K562 (cell line): ENCODE results near the gene HPDL. TPM values are rescaled to one million over a fixed set of nuclear protein-coding genes. Genes with fewer than 3 reads are reported as not detected.

Source experiments
- ATAC-seq: fragments of 200-7000 bp; cut with Tn5 transposase; 3 replicates; pipeline ENCODE4 v1.9.1; 2020; ENCODE audit warnings: moderate library complexity
- BruUV-seq: library from RNA; stranded (reverse); fragments of 400-500 nt; replicated peaks from 2 replicates; lab custom pipeline; 2021; lab: Mats Ljungman, UMichigan
- CTCF ChIA-PET: fragments of 300-600 bp; formaldehyde crosslinking; extraction: SDS; loops from one replicate; lab custom pipeline; 2021; ENCODE audit warnings: low intra/inter-chr PET ratio; lab: Yijun Ruan, JAX
- POLR2A ChIA-PET: fragments of 300-600, 350-650 bp; sonication (Branson Sonifier 250); formaldehyde crosslinking; extraction: SDS; loops from one replicate; lab custom pipeline; 2021; ENCODE audit warnings: antibody characterized with exemption, inconsistent platforms; lab: Yijun Ruan, JAX
- DNase-seq, 4 experiments: peaks; one replicate each; pipeline versions ENCODE4 v3.0.0 to v3.0.0-alpha.2; 2011 to 2018; ENCODE audit warnings: low spot score in 3 of 4, mixed read lengths in 3 of 4; ENCODE audit errors: extremely low read depth in 1 of 4
- FAIRE-seq: peaks from 2 replicates; lab custom pipeline; 2011; peaks lifted over from hg19 to GRCh38; lab: Jason Lieb, UNC
- H2AFZ ChIP-seq: 2 replicates; pipeline ENCODE4 v1.6.0; 2011; ENCODE audit warnings: low read depth, low read length, control low read depth, inconsistent platforms
- H3K27ac ChIP-seq: fragments of 200-600 bp; 3 replicates; pipeline ENCODE4 v1.8.0; 2011; ENCODE audit warnings: low read depth, mild to moderate bottlenecking, control low read depth, inconsistent platforms, low read length, moderate library complexity, mixed read lengths; ENCODE audit errors: extremely low read depth
- H3K27me3 ChIP-seq, 2 experiments: fragments of 300-600 bp in 1 of 2; 2 replicates in 1 of 2; 3 replicates in 1 of 2; pipeline versions ENCODE4 v1.6.0 to v1.8.0; 2011; ENCODE audit warnings: inconsistent platforms in 2 of 2, low read length in 2 of 2, mild to moderate bottlenecking in 1 of 2, mixed read lengths in 1 of 2, moderate library complexity in 1 of 2; ENCODE audit not compliant: control insufficient read depth in 2 of 2, insufficient read depth in 2 of 2
- H3K36me3 ChIP-seq: fragments of 300-600 bp; 3 replicates; pipeline ENCODE4 v1.8.0; 2011; ENCODE audit warnings: mild to moderate bottlenecking, low read length, inconsistent platforms; ENCODE audit not compliant: control insufficient read depth, insufficient read depth
- H3K4me1 ChIP-seq, 2 experiments: fragments of 200-600 bp in 1 of 2; replicated peaks in 1 of 2; 2 replicates in 1 of 2; 3 replicates in 1 of 2; pipeline versions ENCODE4 v1.5.1 to v1.8.0; 2011; ENCODE audit warnings: inconsistent platforms in 2 of 2, low read length in 2 of 2, mild to moderate bottlenecking in 1 of 2, mixed read lengths in 1 of 2, moderate library complexity in 1 of 2; ENCODE audit not compliant: control insufficient read depth in 2 of 2, insufficient read depth in 2 of 2
- H3K4me2 ChIP-seq: 2 replicates; pipeline ENCODE4 v1.6.1; 2011; ENCODE audit warnings: low read length, control low read depth, inconsistent platforms, mixed read lengths; ENCODE audit not compliant: insufficient read depth
- H3K4me3 ChIP-seq: fragments of 200-600 bp; sonication (generic), shearing (Covaris generic); 2 replicates; pipeline ENCODE4 v1.5.1; 2016; ENCODE audit warnings: control low read depth, inconsistent platforms
- H3K79me2 ChIP-seq: fragments of 200-600 bp; 3 replicates; pipeline ENCODE4 v1.8.0; 2011; ENCODE audit warnings: low read length, inconsistent platforms; ENCODE audit not compliant: control insufficient read depth, insufficient read depth
- H3K9ac ChIP-seq, 2 experiments: 2 replicates each; pipeline versions ENCODE4 v1.6.0 to v1.6.1; 2011; ENCODE audit warnings: low read depth in 2 of 2, low read length in 2 of 2, control low read depth in 1 of 2, inconsistent platforms in 1 of 2, mild to moderate bottlenecking in 1 of 2, mixed read lengths in 1 of 2; ENCODE audit not compliant: insufficient read depth in 1 of 2
- H3K9me1 ChIP-seq: one replicate; pipeline ENCODE4 v1.6.0; 2011; ENCODE audit warnings: inconsistent platforms, mild to moderate bottlenecking, low read length, moderate library complexity; ENCODE audit not compliant: control insufficient read depth, insufficient read depth
- H3K9me3 ChIP-seq: replicated peaks from 2 replicates; pipeline ENCODE4 v1.5.1; 2011; ENCODE audit warnings: low read depth, low read length, inconsistent platforms; ENCODE audit not compliant: control insufficient read depth, insufficient read depth
- H4K20me1 ChIP-seq: replicated peaks from 2 replicates; pipeline ENCODE4 v1.6.1; 2011; ENCODE audit warnings: low read length, inconsistent platforms, mixed read lengths; ENCODE audit not compliant: control insufficient read depth, insufficient read depth
- CTCF ChIP-seq, 3 experiments: IDR thresholded peaks in 2 of 3; conservative IDR thresholded peaks in 1 of 3; 2 replicates each; pipeline ENCODE4 v1.5.1; 2011 to 2012; ENCODE audit warnings: low read length in 3 of 3, mild to moderate bottlenecking in 3 of 3, control low read depth in 2 of 3, improper control_type of control experiment in 1 of 3, inconsistent platforms in 1 of 3, low read depth in 1 of 3, mixed read lengths in 1 of 3, moderate library complexity in 1 of 3; ENCODE audit not compliant: insufficient read depth in 2 of 3
- RUNX1 ChIP-seq: sonication (generic); IDR thresholded peaks from 2 replicates; pipeline ENCODE4 v1.6.1; 2016; ENCODE audit warnings: antibody characterized with exemption, low read depth
- SLC30A9 ChIP-seq: fragments of 250-450 bp; sonication (Bioruptor Pico); IDR thresholded peaks from 2 replicates; pipeline ENCODE4 v1.8.0; 2022; ENCODE audit warnings: mild to moderate bottlenecking, moderate library complexity
- YY1 ChIP-seq, 3 experiments: IDR thresholded peaks; 2 replicates each; pipeline ENCODE4 v1.6.1; 2011; ENCODE audit warnings: low read length in 2 of 3, mild to moderate bottlenecking in 2 of 3, moderate library complexity in 2 of 3, borderline replicate concordance in 1 of 3, control low read depth in 1 of 3, low read depth in 1 of 3; ENCODE audit not compliant: insufficient read depth in 3 of 3, insufficient replicate concordance in 2 of 3, control insufficient read depth in 1 of 3, insufficient read length in 1 of 3; ENCODE audit errors: extremely low read depth in 1 of 3
- in situ Hi-C: fragments of 300-500 bp; cut with MboI; formaldehyde crosslinking; loops from 4 replicates; pipeline ENCODE4 v1.15.0; 2018; ENCODE audit warnings: inconsistent platforms, mixed read lengths
- intact Hi-C: fragments of 100-400 bp; cut with micrococcal nuclease; formaldehyde crosslinking; loops from 2 replicates; pipeline ENCODE4 v1.14.2; 2022
- polyA plus RNA-seq, 8 experiments: library from polyadenylated mRNA; depleted of rRNA in 4 of 8; stranded (reverse) in 5 of 8; unstranded in 3 of 8; fragments of >200 nt; fragmentation: Nextera tagmentation in 2 of 8; fragmentation: Illumina TruSeq in 1 of 8; extraction: Ambion mirVana in 2 of 8; extraction: Trizol in 1 of 8; gene quantifications; 2 replicates each; pipeline versions ENCODE4 v1.2.1 to v1.2.3, GENCODE V29; 2011 to 2014; ENCODE audit warnings: inconsistent platforms in 1 of 8, missing spikeins in 1 of 8
- total RNA-seq, 7 experiments: library from RNA; depleted of rRNA in 6 of 7; stranded (reverse); fragments of >200 nt in 6 of 7; fragmentation: Illumina TruSeq in 2 of 7; extraction: Trizol in 2 of 7; gene quantifications; 2 replicates each; pipeline versions ENCODE4 v1.2.1 to v1.2.3, GENCODE V29; 2011 to 2021; ENCODE audit warnings: low replicate concordance in 1 of 7

Gene HPDL
- total and polyA plus RNA-seq, 9 of the 15 experiments (the other 6 are each of a cell fraction or from before 2014, with no cell fraction given), result not detected

DNA sequence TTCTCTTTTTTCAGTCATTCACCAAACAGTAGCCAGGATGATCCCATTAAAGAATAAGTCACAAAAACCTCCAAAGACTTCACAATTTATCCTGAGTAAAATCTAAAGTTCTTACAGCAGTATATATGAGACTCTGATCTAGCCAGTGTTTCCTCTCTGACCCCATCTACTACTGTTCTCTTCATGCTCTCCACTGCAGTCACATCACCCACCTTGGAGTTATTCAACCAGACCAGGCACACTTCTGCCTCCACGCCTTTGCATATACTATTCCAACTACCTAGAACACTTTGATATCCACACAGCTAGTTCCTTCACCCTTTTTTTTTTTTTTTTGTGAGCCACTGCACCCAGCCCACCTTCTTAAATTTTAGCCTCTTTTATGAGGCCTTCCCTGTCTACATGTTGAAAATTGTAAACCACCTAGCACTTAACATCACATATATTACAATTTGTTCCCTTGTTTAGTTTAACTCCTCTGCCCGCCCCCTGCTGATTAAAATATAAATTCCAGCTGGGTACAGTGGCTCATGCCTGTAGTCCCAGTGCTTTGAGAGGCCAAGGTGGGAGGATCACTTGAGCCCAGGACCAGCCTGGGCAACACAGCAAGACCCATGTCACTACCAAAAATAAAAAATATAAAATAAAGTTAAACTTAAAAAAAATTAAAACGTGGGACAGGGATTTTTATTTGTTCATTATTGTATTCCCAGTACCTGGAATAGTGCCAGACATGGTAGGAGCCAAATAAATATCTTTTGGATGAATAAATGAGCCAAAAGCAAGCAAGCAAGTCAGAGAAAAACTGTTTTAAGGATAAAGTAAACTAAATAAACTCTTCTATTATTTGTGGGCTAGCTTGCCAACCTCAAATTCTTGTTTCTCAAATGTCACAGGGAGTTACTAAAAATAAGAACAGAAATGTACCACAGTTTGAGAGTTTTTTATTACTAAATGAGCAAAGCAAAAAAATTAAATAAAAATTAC is 48.7 kb downstream of the HPDL start (continued):
- peak; percentile 12 to 17 (median 13); a peak in 2 of 6 replicates for TF ChIP-seq CTCF (IDR thresholded peaks at IDR 0.05 in 2 of 3, conservative IDR thresholded peaks at IDR 0.05 in 1 of 3; ENCODE audit: insufficient read depth in 2 of 3, low read depth in 1 of 3, low read length in 3 of 3)
- TF ChIP-seq RUNX1, result no peak

GRCh38 chr1:45378184-45378583 is 51.5 kb downstream of the HPDL start:
- H4K20me1 ChIP-seq, result no peaks in the 10 kb centered on the region
- no TSS peak for BruUV-seq
- no peak for DNase-seq
- H3K9me1 ChIP-seq, result no peaks in the 10 kb centered on the region
- CTCF ChIA-PET, result no interaction called here
- TF ChIP-seq SLC30A9 (CRISPR knock-in tag) (no peak), YY1 (IDR thresholded peaks at IDR 0.05; ENCODE audit: borderline replicate concordance in 1 of 3, control insufficient read depth in 1 of 3, extremely low read depth in 1 of 3, insufficient read depth in 3 of 3, insufficient read length in 1 of 3, insufficient replicate concordance in 2 of 3, low read depth in 1 of 3, low read length in 2 of 3) (peak in 1 of 3 experiments; percentile 46)
- in situ Hi-C loops (no loop called here), intact Hi-C loops (no loop called here)
- H3K9ac ChIP-seq, result no peak overlapping the region
- no peak overlapping the region for H3K27ac ChIP-seq
- H3K4me1 ChIP-seq, result no peaks in the 10 kb centered on the region
- no peaks in the 10 kb centered on the region; a peak in 1 of 5 replicates for H3K27me3 ChIP-seq
- no peak overlapping the region for H2AFZ ChIP-seq
- no peak for FAIRE-seq
- no peak for ATAC-seq
- no peak overlapping the region for H3K4me2 ChIP-seq
- POLR2A ChIA-PET, result interaction anchor here (0.6 to 1.8 kb wide), 4 partner anchors 9 to 144 kb away, joined by 3 to 5 read pairs (median 4); partner anchors contain the start of genes MUTYH, PRDX1 and TOE1
- H3K9me3 ChIP-seq, result no peaks in the 10 kb centered on the region
- no peak overlapping the region for H3K4me3 ChIP-seq
- H3K79me2 ChIP-seq, result no peaks in the 10 kb centered on the region
- H3K36me3 ChIP-seq, result no peaks in the 10 kb centered on the region

Other genes with a start within 250 kb of the HPDL start
Only the 7 nearest of the 8 such genes appear.
- gene ZSWIM5, start 120.3 kb upstream of the HPDL start, total RNA-seq (2014; rRNA removed), result under 0.01 and 0.08 TPM in 2 replicates
- gene ZSWIM5, start 120.3 kb upstream of the HPDL start, total RNA-seq (2014; rRNA removed; fragmentation: Illumina TruSeq; extraction: Trizol), result 0.04 TPM in 1 of 2 replicates, not detected in the other
- 0.04 TPM in 2 replicates for gene ZSWIM5, start 120.3 kb upstream of the HPDL start, total RNA-seq (2015; rRNA removed; fragmentation: Illumina TruSeq; extraction: Trizol)
- 0.07 and 0.22 TPM in 2 replicates for gene ZSWIM5, start 120.3 kb upstream of the HPDL start, total RNA-seq (2021)
- 0.01 TPM in 1 of 2 replicates, not detected in the other for gene ZSWIM5, start 120.3 kb upstream of the HPDL start, polyA plus RNA-seq (2011; rRNA removed)
- gene ZSWIM5, start 120.3 kb upstream of the HPDL start, polyA plus RNA-seq (2014; fragmentation: Illumina TruSeq; extraction: Trizol), result 0.03 TPM in 1 of 2 replicates, not detected in the other
- gene ZSWIM5, start 120.3 kb upstream of the HPDL start, polyA plus RNA-seq (2014; fragmentation: Nextera tagmentation; extraction: Ambion mirVana), result not detected
- gene ZSWIM5, start 120.3 kb upstream of the HPDL start, polyA plus RNA-seq (2014; rRNA removed), result 0.03 TPM in 1 of 2 replicates, not detected in the other
- 36.7 and 46.9 TPM in 2 replicates for gene TOE1, start 13.3 kb downstream of the HPDL start, total RNA-seq (2014; rRNA removed)
- gene TOE1, start 13.3 kb downstream of the HPDL start, total RNA-seq (2014; rRNA removed; fragmentation: Illumina TruSeq; extraction: Trizol), result 25.0 and 32.1 TPM in 2 replicates
- 46.5 and 46.9 TPM in 2 replicates for gene TOE1, start 13.3 kb downstream of the HPDL start, total RNA-seq (2015; rRNA removed; fragmentation: Illumina TruSeq; extraction: Trizol)
- 32.5 and 33.9 TPM in 2 replicates for gene TOE1, start 13.3 kb downstream of the HPDL start, total RNA-seq (2021)
- 30.4 and 36.0 TPM in 2 replicates for gene TOE1, start 13.3 kb downstream of the HPDL start, polyA plus RNA-seq (2011; rRNA removed)
- 40.1 and 47.2 TPM in 2 replicates for gene TOE1, start 13.3 kb downstream of the HPDL start, polyA plus RNA-seq (2014; fragmentation: Illumina TruSeq; extraction: Trizol)
- gene TOE1, start 13.3 kb downstream of the HPDL start, polyA plus RNA-seq (2014; fragmentation: Nextera tagmentation; extraction: Ambion mirVana), result 10 to 100 TPM; 59.8 to 85.7 TPM
- 38.0 and 44.8 TPM in 2 replicates for gene TOE1, start 13.3 kb downstream of the HPDL start, polyA plus RNA-seq (2014; rRNA removed)
- 32.1 and 36.8 TPM in 2 replicates for gene MUTYH, start 13.5 kb downstream of the HPDL start, total RNA-seq (2014; rRNA removed)
- gene MUTYH, start 13.5 kb downstream of the HPDL start, total RNA-seq (2014; rRNA removed; fragmentation: Illumina TruSeq; extraction: Trizol), result 13.0 and 16.5 TPM in 2 replicates
- 26.8 and 29.0 TPM in 2 replicates for gene MUTYH, start 13.5 kb downstream of the HPDL start, total RNA-seq (2015; rRNA removed; fragmentation: Illumina TruSeq; extraction: Trizol)
- gene MUTYH, start 13.5 kb downstream of the HPDL start, total RNA-seq (2021), result 36.1 and 37.8 TPM in 2 replicates
- gene MUTYH, start 13.5 kb downstream of the HPDL start, polyA plus RNA-seq (2011; rRNA removed), result 23.6 and 39.9 TPM in 2 replicates
- 32.7 and 35.6 TPM in 2 replicates for gene MUTYH, start 13.5 kb downstream of the HPDL start, polyA plus RNA-seq (2014; fragmentation: Illumina TruSeq; extraction: Trizol)
- 1 to 10 TPM; 3.4 to 6.2 TPM for gene MUTYH, start 13.5 kb downstream of the HPDL start, polyA plus RNA-seq (2014; fragmentation: Nextera tagmentation; extraction: Ambion mirVana)
- gene MUTYH, start 13.5 kb downstream of the HPDL start, polyA plus RNA-seq (2014; rRNA removed), result 46.2 and 53.5 TPM in 2 replicates
- gene TESK2, start 164.3 kb downstream of the HPDL start, total RNA-seq (2014; rRNA removed), result 3.0 and 3.1 TPM in 2 replicates
- gene TESK2, start 164.3 kb downstream of the HPDL start, total RNA-seq (2014; rRNA removed; fragmentation: Illumina TruSeq; extraction: Trizol), result 2.7 and 3.2 TPM in 2 replicates
- gene TESK2, start 164.3 kb downstream of the HPDL start, total RNA-seq (2015; rRNA removed; fragmentation: Illumina TruSeq; extraction: Trizol), result 4.9 and 5.3 TPM in 2 replicates
- 3.3 and 3.7 TPM in 2 replicates for gene TESK2, start 164.3 kb downstream of the HPDL start, total RNA-seq (2021)
- gene TESK2, start 164.3 kb downstream of the HPDL start, polyA plus RNA-seq (2011; rRNA removed), result 1.0 and 3.7 TPM in 2 replicates
- 4.3 and 4.7 TPM in 2 replicates for gene TESK2, start 164.3 kb downstream of the HPDL start, polyA plus RNA-seq (2014; fragmentation: Illumina TruSeq; extraction: Trizol)
- 1 to 10 TPM; 1.6 to 1.9 TPM for gene TESK2, start 164.3 kb downstream of the HPDL start, polyA plus RNA-seq (2014; fragmentation: Nextera tagmentation; extraction: Ambion mirVana)
- gene TESK2, start 164.3 kb downstream of the HPDL start, polyA plus RNA-seq (2014; rRNA removed), result 3.7 TPM in 2 replicates
- gene CCDC163, start 173.2 kb downstream of the HPDL start, total RNA-seq (2014; rRNA removed), result 3.5 and 4.1 TPM in 2 replicates
- gene CCDC163, start 173.2 kb downstream of the HPDL start, total RNA-seq (2014; rRNA removed; fragmentation: Illumina TruSeq; extraction: Trizol), result 5.2 and 5.5 TPM in 2 replicates
- gene CCDC163, start 173.2 kb downstream of the HPDL start, total RNA-seq (2015; rRNA removed; fragmentation: Illumina TruSeq; extraction: Trizol), result 3.8 and 4.0 TPM in 2 replicates
- 5.5 and 6.2 TPM in 2 replicates for gene CCDC163, start 173.2 kb downstream of the HPDL start, total RNA-seq (2021)
- gene CCDC163, start 173.2 kb downstream of the HPDL start, polyA plus RNA-seq (2011; rRNA removed), result 7.2 and 12.0 TPM in 2 replicates
- gene CCDC163, start 173.2 kb downstream of the HPDL start, polyA plus RNA-seq (2014; fragmentation: Illumina TruSeq; extraction: Trizol), result 6.2 TPM in 2 replicates
- gene CCDC163, start 173.2 kb downstream of the HPDL start, polyA plus RNA-seq (2014; fragmentation: Nextera tagmentation; extraction: Ambion mirVana), result 1 to 10 TPM; 3.7 to 8.2 TPM
- gene CCDC163, start 173.2 kb downstream of the HPDL start, polyA plus RNA-seq (2014; rRNA removed), result 4.8 and 7.8 TPM in 2 replicates
- 11.9 and 15.2 TPM in 2 replicates for gene MMACHC, start 173.4 kb downstream of the HPDL start, total RNA-seq (2014; rRNA removed)
- gene MMACHC, start 173.4 kb downstream of the HPDL start, total RNA-seq (2014; rRNA removed; fragmentation: Illumina TruSeq; extraction: Trizol), result 7.8 and 8.1 TPM in 2 replicates
- gene MMACHC, start 173.4 kb downstream of the HPDL start, total RNA-seq (2015; rRNA removed; fragmentation: Illumina TruSeq; extraction: Trizol), result 12.5 and 13.0 TPM in 2 replicates
- gene MMACHC, start 173.4 kb downstream of the HPDL start, total RNA-seq (2021), result 18.8 and 19.1 TPM in 2 replicates
- 8.5 and 8.8 TPM in 2 replicates for gene MMACHC, start 173.4 kb downstream of the HPDL start, polyA plus RNA-seq (2011; rRNA removed)
- gene MMACHC, start 173.4 kb downstream of the HPDL start, polyA plus RNA-seq (2014; fragmentation: Illumina TruSeq; extraction: Trizol), result 20.4 and 21.0 TPM in 2 replicates
- gene MMACHC, start 173.4 kb downstream of the HPDL start, polyA plus RNA-seq (2014; fragmentation: Nextera tagmentation; extraction: Ambion mirVana), result 10 to 100 TPM in 1 of 2 experiments, 1 to 10 TPM in 1; 8.9 to 11.4 TPM
- gene MMACHC, start 173.4 kb downstream of the HPDL start, polyA plus RNA-seq (2014; rRNA removed), result 8.0 and 11.7 TPM in 2 replicates
- gene PRDX1, start 195.0 kb downstream of the HPDL start, total RNA-seq (2014; rRNA removed), result 748 and 796 TPM in 2 replicates
- 1,380 and 1,529 TPM in 2 replicates for gene PRDX1, start 195.0 kb downstream of the HPDL start, total RNA-seq (2014; rRNA removed; fragmentation: Illumina TruSeq; extraction: Trizol)
- gene PRDX1, start 195.0 kb downstream of the HPDL start, total RNA-seq (2015; rRNA removed; fragmentation: Illumina TruSeq; extraction: Trizol), result 989 and 1,002 TPM in 2 replicates
- 894 and 993 TPM in 2 replicates for gene PRDX1, start 195.0 kb downstream of the HPDL start, total RNA-seq (2021)
- 864 and 1,258 TPM in 2 replicates for gene PRDX1, start 195.0 kb downstream of the HPDL start, polyA plus RNA-seq (2011; rRNA removed)
- 981 and 1,045 TPM in 2 replicates for gene PRDX1, start 195.0 kb downstream of the HPDL start, polyA plus RNA-seq (2014; fragmentation: Illumina TruSeq; extraction: Trizol)
- 1,000 to 10,000 TPM; 2,282 to 2,388 TPM for gene PRDX1, start 195.0 kb downstream of the HPDL start, polyA plus RNA-seq (2014; fragmentation: Nextera tagmentation; extraction: Ambion mirVana)
- gene PRDX1, start 195.0 kb downstream of the HPDL start, polyA plus RNA-seq (2014; rRNA removed), result 1,029 and 1,274 TPM in 2 replicates